ENCODE results near the gene BHLHE23.

DNA sequence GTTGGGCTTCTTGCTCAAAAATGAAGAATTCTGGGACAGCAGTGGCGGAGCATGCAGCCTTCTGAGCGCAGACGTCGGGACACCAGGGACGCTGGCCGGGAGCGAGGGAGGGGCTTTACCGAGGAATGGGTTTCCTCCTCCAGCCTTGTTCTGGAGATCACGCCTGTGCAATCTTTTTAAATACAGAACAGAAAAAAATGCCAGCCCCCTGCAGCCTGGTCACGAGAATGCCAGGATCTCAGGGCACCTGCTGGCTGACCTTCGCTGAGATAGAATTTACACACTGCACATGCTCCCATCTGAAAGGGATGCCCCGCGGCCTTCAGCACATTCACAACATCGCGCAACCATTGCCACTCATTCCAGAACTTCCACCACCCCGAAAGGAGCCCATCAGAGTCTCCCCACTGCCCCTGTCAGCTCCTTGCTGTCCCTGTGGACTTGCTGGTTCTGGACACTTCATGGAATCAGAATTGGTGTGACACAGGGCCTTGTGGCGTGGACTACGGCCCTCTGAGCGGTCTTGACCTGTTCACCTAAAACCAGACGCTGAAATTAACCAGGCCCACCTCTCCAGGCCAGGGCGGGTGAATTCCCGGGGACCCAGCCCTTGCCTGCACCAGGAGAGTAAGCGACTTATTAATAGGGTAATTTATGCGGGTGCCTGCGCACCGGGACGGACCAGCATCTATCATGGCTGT, 20.6 kb upstream of the BHLHE23 start:
- TF ChIP-seq CTCF (conservative IDR thresholded peaks at IDR 0.05; ENCODE audit: low read length) (no peak), EZH2phosphoT487 (IDR thresholded peaks at IDR 0.05; ENCODE audit: borderline replicate concordance, low read depth, low read length) (no peak)

Data from OCI-LY7 (cell line).